Measurements from ENCODE around the gene OVOL2.
"Not testable (repeated sequence)": the region's sequence is repeated elsewhere in the genome, so short reads cannot be mapped to it uniquely, and the experiment has no call there.

OVOL2 gene

DNA sequence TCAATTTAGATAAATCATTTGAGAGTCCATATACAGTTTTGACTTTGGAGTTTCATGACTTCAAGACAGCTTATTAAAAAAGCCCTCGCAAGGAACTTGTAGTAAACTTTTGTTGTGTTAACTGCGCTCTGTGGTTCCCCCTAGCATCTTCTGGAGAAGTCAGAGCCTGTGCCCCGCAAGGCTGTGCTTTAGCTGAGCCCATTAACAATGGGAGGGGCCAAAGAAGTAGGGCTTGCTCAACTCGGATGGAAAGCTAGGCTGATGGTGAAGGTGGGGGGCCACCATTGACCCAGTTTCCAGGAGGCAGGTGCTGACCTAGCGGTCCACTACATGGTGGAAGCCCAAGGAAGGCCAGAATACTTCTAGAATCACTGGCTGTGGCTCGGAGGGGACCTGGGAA, 29.3 kb upstream of the OVOL2 start:
- Histone ChIP-seq H3K27me3 (ENCODE audit: insufficient read depth, poor library complexity, severe bottlenecking) (no peaks in the 10 kb centered on the region), H3K27ac (replicated peaks) (no peak overlapping the region), H3K4me3 (replicated peaks; ENCODE audit: insufficient read depth, low read length) (no peak overlapping the region)
- no peak for DNase-seq (ENCODE audit: low read depth in 1 of 2, low spot score in 1 of 2)
- TF ChIP-seq, protein P1, sequence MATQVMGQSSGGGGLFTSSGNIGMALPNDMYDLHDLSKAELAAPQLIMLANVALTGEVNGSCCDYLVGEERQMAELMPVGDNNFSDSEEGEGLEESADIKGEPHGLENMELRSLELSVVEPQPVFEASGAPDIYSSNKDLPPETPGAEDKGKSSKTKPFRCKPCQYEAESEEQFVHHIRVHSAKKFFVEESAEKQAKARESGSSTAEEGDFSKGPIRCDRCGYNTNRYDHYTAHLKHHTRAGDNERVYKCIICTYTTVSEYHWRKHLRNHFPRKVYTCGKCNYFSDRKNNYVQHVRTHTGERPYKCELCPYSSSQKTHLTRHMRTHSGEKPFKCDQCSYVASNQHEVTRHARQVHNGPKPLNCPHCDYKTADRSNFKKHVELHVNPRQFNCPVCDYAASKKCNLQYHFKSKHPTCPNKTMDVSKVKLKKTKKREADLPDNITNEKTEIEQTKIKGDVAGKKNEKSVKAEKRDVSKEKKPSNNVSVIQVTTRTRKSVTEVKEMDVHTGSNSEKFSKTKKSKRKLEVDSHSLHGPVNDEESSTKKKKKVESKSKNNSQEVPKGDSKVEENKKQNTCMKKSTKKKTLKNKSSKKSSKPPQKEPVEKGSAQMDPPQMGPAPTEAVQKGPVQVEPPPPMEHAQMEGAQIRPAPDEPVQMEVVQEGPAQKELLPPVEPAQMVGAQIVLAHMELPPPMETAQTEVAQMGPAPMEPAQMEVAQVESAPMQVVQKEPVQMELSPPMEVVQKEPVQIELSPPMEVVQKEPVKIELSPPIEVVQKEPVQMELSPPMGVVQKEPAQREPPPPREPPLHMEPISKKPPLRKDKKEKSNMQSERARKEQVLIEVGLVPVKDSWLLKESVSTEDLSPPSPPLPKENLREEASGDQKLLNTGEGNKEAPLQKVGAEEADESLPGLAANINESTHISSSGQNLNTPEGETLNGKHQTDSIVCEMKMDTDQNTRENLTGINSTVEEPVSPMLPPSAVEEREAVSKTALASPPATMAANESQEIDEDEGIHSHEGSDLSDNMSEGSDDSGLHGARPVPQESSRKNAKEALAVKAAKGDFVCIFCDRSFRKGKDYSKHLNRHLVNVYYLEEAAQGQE (IDR thresholded peaks at IDR 0.05; ENCODE audit: insufficient replicate concordance, low read depth), result no peak
- TF ChIP-seq GABPA (IDR thresholded peaks at IDR 0.05; ENCODE audit: low read depth) (no peak), POLR2AphosphoS5 (IDR thresholded peaks at IDR 0.05; ENCODE audit: low read depth) (no peak), SPI1 (IDR thresholded peaks at IDR 0.05; ENCODE audit: borderline replicate concordance, low read depth) (no peak)
- TF ChIP-seq, protein P2, sequence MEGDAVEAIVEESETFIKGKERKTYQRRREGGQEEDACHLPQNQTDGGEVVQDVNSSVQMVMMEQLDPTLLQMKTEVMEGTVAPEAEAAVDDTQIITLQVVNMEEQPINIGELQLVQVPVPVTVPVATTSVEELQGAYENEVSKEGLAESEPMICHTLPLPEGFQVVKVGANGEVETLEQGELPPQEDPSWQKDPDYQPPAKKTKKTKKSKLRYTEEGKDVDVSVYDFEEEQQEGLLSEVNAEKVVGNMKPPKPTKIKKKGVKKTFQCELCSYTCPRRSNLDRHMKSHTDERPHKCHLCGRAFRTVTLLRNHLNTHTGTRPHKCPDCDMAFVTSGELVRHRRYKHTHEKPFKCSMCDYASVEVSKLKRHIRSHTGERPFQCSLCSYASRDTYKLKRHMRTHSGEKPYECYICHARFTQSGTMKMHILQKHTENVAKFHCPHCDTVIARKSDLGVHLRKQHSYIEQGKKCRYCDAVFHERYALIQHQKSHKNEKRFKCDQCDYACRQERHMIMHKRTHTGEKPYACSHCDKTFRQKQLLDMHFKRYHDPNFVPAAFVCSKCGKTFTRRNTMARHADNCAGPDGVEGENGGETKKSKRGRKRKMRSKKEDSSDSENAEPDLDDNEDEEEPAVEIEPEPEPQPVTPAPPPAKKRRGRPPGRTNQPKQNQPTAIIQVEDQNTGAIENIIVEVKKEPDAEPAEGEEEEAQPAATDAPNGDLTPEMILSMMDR (IDR thresholded peaks at IDR 0.05; ENCODE audit: insufficient read depth, low read length), result no peak

DNA sequence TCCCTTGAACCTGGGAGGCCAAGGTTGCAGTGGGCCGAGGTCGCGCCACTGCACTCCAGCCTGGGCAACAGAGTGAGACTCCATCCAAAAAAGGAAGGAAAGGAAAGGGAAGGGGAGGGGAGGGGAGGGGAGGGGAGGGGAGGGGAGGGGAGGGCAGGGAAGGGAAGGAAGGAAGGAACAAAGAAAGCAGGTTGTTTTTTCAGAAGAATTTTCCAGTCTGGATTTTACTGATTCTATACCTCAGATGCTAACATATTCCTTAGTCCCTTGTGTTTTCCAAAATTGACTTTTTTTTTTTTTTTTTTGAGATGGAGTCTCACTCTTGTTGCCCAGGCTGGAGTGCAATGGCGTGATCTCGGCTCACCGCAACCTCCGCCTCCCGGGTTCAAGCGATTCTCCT, 23.1 kb upstream of the OVOL2 start:
- not testable (repeated sequence) for H3K27ac ChIP-seq (replicated peaks); H3K27me3 ChIP-seq (ENCODE audit: insufficient read depth, poor library complexity, severe bottlenecking); H3K4me3 ChIP-seq (replicated peaks; ENCODE audit: insufficient read depth, low read length); DNase-seq (ENCODE audit: low read depth in 1 of 2, low spot score in 1 of 2)

DNA sequence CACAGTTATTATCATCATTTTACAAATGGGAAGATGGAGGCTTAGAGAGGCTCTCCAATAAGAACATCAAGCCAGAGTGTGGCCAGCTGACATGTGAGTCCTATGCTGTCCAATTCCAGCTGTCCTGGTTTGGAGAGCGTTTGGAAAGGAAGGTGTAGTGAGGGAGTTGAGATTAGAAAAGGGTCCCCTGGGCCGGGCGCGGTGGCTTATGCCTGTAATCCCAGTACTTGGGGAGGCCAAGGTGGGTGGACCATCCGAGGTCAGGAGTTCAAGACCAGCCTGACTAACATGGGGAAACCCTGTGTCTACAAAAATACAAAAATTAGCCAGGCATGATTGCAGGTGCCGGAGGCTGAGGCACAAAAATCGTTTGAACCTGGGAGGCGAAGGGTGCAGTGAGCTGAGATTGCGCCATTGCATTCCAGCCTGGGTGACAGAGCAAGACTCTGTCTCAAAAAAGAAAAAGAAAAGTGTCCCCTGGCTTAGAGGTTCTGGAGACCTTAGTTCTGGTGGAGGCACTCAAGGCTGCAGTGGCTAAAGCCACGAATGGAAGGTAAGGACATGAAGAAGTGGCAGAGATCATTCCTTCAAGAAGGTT, 22.1 kb upstream of the OVOL2 start:
- no peak overlapping the region for H3K27ac ChIP-seq (replicated peaks)
- H3K27me3 ChIP-seq (ENCODE audit: insufficient read depth, poor library complexity, severe bottlenecking), result no peaks in the 10 kb centered on the region
- no peak for DNase-seq (ENCODE audit: low read depth in 1 of 2, low spot score in 1 of 2)
- TF ChIP-seq, protein P2 (IDR thresholded peaks at IDR 0.05; ENCODE audit: insufficient read depth, low read length), result no peak
- no peak for TF ChIP-seq SPI1 (IDR thresholded peaks at IDR 0.05; ENCODE audit: borderline replicate concordance, low read depth)
- TF ChIP-seq, protein P1 (IDR thresholded peaks at IDR 0.05; ENCODE audit: insufficient replicate concordance, low read depth), result no peak
- TF ChIP-seq GABPA (IDR thresholded peaks at IDR 0.05; ENCODE audit: low read depth), result no peak
- TF ChIP-seq POLR2AphosphoS5 (IDR thresholded peaks at IDR 0.05; ENCODE audit: low read depth), result no peak
- no peak overlapping the region for H3K4me3 ChIP-seq (replicated peaks; ENCODE audit: insufficient read depth, low read length)

DNA sequence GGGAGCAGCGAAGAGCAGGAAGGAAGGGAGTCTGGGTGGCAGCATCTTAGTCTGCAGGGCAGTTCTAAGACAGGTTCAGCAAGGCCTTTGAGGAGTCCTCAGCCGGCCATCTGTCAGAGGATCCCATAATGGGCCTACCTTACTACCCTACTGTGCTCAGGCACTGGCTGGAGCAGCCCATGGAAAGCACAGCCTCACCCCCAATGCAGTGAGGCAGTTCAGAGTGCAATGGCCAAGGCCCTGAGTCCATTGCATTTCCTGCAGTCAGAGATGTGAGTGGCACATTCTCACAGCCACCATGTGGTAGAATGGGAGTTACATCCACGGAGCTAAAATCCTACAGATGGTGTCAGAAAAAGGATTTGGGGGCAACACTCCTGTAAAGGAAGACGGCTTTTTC, 19.4 kb upstream of the OVOL2 start:
- no peak for TF ChIP-seq GABPA (IDR thresholded peaks at IDR 0.05; ENCODE audit: low read depth)
- TF ChIP-seq POLR2AphosphoS5 (IDR thresholded peaks at IDR 0.05; ENCODE audit: low read depth), result no peak
- TF ChIP-seq, protein P1 (IDR thresholded peaks at IDR 0.05; ENCODE audit: insufficient replicate concordance, low read depth), result no peak
- no peak for TF ChIP-seq SPI1 (IDR thresholded peaks at IDR 0.05; ENCODE audit: borderline replicate concordance, low read depth)
- TF ChIP-seq, protein P2 (IDR thresholded peaks at IDR 0.05; ENCODE audit: insufficient read depth, low read length), result no peak
- no peaks in the 10 kb centered on the region for H3K27me3 ChIP-seq (ENCODE audit: insufficient read depth, poor library complexity, severe bottlenecking)
- no peak overlapping the region for H3K27ac ChIP-seq (replicated peaks)
- DNase-seq (ENCODE audit: low read depth in 1 of 2, low spot score in 1 of 2), result no peak
- no peak overlapping the region for H3K4me3 ChIP-seq (replicated peaks; ENCODE audit: insufficient read depth, low read length)
